ENCODE measurements around the gene SPTBN1.

SPTBN1 gene

GRCh38 chr2:54601339-54601738, 145.2 kb downstream of the SPTBN1 start:
- Histone ChIP-seq H3K36me3 (ENCODE audit: insufficient read depth, low read length) (peaks cover 20% of the 10 kb centered on the region), H3K9me3 (ENCODE audit: insufficient read depth, low read length, severe bottlenecking) (no peaks in the 10 kb centered on the region), H3K4me1 (ENCODE audit: insufficient read depth, low read length) (peaks cover 9% of the 10 kb centered on the region), H3K4me3 (ENCODE audit: low read depth in 1 of 2, low read length in 2 of 2) (no peak overlapping the region), H3K79me2 (ENCODE audit: insufficient read depth, low read length) (peaks cover 88% of the 10 kb centered on the region), H3K27me3 (ENCODE audit: insufficient read depth, low read length, poor library complexity) (no peaks in the 10 kb centered on the region), H3K27ac (ENCODE audit: low read length) (no peak overlapping the region), H3K4me2 (ENCODE audit: insufficient read depth, low read length) (no peak overlapping the region), H2AFZ (ENCODE audit: low read depth, low read length) (no peak overlapping the region), H3K9ac (ENCODE audit: low read depth, low read length) (no peak overlapping the region), H4K20me1 (ENCODE audit: insufficient read depth, low read length) (peaks cover 15% of the 10 kb centered on the region)
- no peak for DNase-seq
- no peak for ATAC-seq (ENCODE audit: insufficient read depth, low read depth)
- TF ChIP-seq EZH2 (IDR thresholded peaks at IDR 0.05; ENCODE audit: borderline replicate concordance, low read depth, low read length, severe bottlenecking): no peak
- TF ChIP-seq, protein P1, sequence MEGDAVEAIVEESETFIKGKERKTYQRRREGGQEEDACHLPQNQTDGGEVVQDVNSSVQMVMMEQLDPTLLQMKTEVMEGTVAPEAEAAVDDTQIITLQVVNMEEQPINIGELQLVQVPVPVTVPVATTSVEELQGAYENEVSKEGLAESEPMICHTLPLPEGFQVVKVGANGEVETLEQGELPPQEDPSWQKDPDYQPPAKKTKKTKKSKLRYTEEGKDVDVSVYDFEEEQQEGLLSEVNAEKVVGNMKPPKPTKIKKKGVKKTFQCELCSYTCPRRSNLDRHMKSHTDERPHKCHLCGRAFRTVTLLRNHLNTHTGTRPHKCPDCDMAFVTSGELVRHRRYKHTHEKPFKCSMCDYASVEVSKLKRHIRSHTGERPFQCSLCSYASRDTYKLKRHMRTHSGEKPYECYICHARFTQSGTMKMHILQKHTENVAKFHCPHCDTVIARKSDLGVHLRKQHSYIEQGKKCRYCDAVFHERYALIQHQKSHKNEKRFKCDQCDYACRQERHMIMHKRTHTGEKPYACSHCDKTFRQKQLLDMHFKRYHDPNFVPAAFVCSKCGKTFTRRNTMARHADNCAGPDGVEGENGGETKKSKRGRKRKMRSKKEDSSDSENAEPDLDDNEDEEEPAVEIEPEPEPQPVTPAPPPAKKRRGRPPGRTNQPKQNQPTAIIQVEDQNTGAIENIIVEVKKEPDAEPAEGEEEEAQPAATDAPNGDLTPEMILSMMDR (IDR thresholded peaks at IDR 0.05; ENCODE audit: borderline replicate concordance, extremely low read depth, low read length, poor library complexity, severe bottlenecking): no peak

GRCh38 chr2:54602736-54603322, 146.7 kb downstream of the SPTBN1 start:
- peaks cover 10% of the 10 kb centered on the region for H4K20me1 ChIP-seq (ENCODE audit: insufficient read depth, low read length)
- no peaks in the 10 kb centered on the region for H3K27me3 ChIP-seq (ENCODE audit: insufficient read depth, low read length, poor library complexity)
- no peak for TF ChIP-seq EZH2 (IDR thresholded peaks at IDR 0.05; ENCODE audit: borderline replicate concordance, low read depth, low read length, severe bottlenecking)
- TF ChIP-seq, protein P1 (IDR thresholded peaks at IDR 0.05; ENCODE audit: borderline replicate concordance, extremely low read depth, low read length, poor library complexity, severe bottlenecking): no peak
- H3K4me3 ChIP-seq (ENCODE audit: low read depth in 1 of 2, low read length in 2 of 2): no peak overlapping the region
- H3K9me3 ChIP-seq (ENCODE audit: insufficient read depth, low read length, severe bottlenecking): no peaks in the 10 kb centered on the region
- no peak overlapping the region for H2AFZ ChIP-seq (ENCODE audit: low read depth, low read length)
- no peak overlapping the region for H3K27ac ChIP-seq (ENCODE audit: low read length)
- ATAC-seq (ENCODE audit: insufficient read depth, low read depth): no peak
- no peak for DNase-seq
- no peaks in the 10 kb centered on the region for H3K4me1 ChIP-seq (ENCODE audit: insufficient read depth, low read length)
- H3K79me2 ChIP-seq (ENCODE audit: insufficient read depth, low read length): peaks cover 85% of the 10 kb centered on the region
- H3K36me3 ChIP-seq (ENCODE audit: insufficient read depth, low read length): peaks cover 20% of the 10 kb centered on the region
- no peak overlapping the region for H3K4me2 ChIP-seq (ENCODE audit: insufficient read depth, low read length)
- no peak overlapping the region for H3K9ac ChIP-seq (ENCODE audit: low read depth, low read length)

- Histone ChIP-seq H3K9me3 (ENCODE audit: insufficient read depth, low read length, severe bottlenecking) (no peaks in the 10 kb centered on the region), H3K4me1 (ENCODE audit: insufficient read depth, low read length) (no peaks in the 10 kb centered on the region), H3K79me2 (ENCODE audit: insufficient read depth, low read length) (peaks cover 85% of the 10 kb centered on the region), H3K9ac (ENCODE audit: low read depth, low read length) (no peak overlapping the region), H4K20me1 (ENCODE audit: insufficient read depth, low read length) (peaks cover 10% of the 10 kb centered on the region), H3K4me3 (ENCODE audit: low read depth in 1 of 2, low read length in 2 of 2) (no peak overlapping the region), H3K27me3 (ENCODE audit: insufficient read depth, low read length, poor library complexity) (no peaks in the 10 kb centered on the region), H3K4me2 (ENCODE audit: insufficient read depth, low read length) (no peak overlapping the region), H2AFZ (ENCODE audit: low read depth, low read length) (no peak overlapping the region), H3K36me3 (ENCODE audit: insufficient read depth, low read length) (peaks cover 19% of the 10 kb centered on the region), H3K27ac (ENCODE audit: low read length) (no peak overlapping the region)
- TF ChIP-seq, protein P1 (IDR thresholded peaks at IDR 0.05; ENCODE audit: borderline replicate concordance, extremely low read depth, low read length, poor library complexity, severe bottlenecking): no peak
- no peak for TF ChIP-seq EZH2 (IDR thresholded peaks at IDR 0.05; ENCODE audit: borderline replicate concordance, low read depth, low read length, severe bottlenecking)
- DNase-seq (no peak), ATAC-seq (ENCODE audit: insufficient read depth, low read depth) (no peak)
Observed at GRCh38 chr2:54603357-54603756, 147.2 kb downstream of the SPTBN1 start.

All from DND-41 (cell line).